Fibroblast of lung (primary cell): Measurements from ENCODE around the gene SLC25A23.

Experiments
- CTCF ChIP-seq, 2 donors: IDR thresholded peaks in 1 of 2; conservative IDR thresholded peaks in 1 of 2; 1 replicate in 1 of 2; 2 replicates in 1 of 2; pipeline ENCODE4 v1.5.1; 2011 to 2012; ENCODE audit warnings: low read length in 2 of 2, control low read depth in 1 of 2, inconsistent platforms in 1 of 2, low read depth in 1 of 2, mild to moderate bottlenecking in 1 of 2
- EZH2 ChIP-seq: IDR thresholded peaks from 2 replicates; pipeline ENCODE4 v1.5.1; 2012; ENCODE audit warnings: low read length, control low read depth, mild to moderate bottlenecking; ENCODE audit errors: missing control alignments

- TF ChIP-seq CTCF (conservative IDR thresholded peaks at IDR 0.05 in 1 of 2, IDR thresholded peaks at IDR 0.05 in 1 of 2; ENCODE audit: low read depth in 1 of 2, low read length in 2 of 2) (no peak), EZH2 (no peak)
Observed at GRCh38 chr19:6451583-6452222, 7.9 kb downstream of the SLC25A23 start.
